Mesothelial cell of epicardium (in vitro differentiated cells): Measurements from ENCODE around the gene FLOT2. TPM values are rescaled to one million over a fixed set of nuclear protein-coding genes. Genes with fewer than 3 reads are reported as not detected.

Experiments
- DNase-seq, 2 experiments: peaks; one replicate each; pipeline ENCODE4 v3.0.0; 2021; ENCODE audit warnings: low spot score in 2 of 2; ENCODE audit not compliant: unreplicated experiment in 2 of 2
- H3K27ac Mint-ChIP-seq: 2 replicates; pipeline ENCODE4 v1.8.0; 2021; ENCODE audit warnings: mixed read lengths
- H3K27me3 Mint-ChIP-seq: 2 replicates; pipeline ENCODE4 v1.8.0; 2021; ENCODE audit warnings: low read depth, mixed read lengths
- H3K36me3 Mint-ChIP-seq: 2 replicates; pipeline ENCODE4 v1.8.0; 2021; ENCODE audit warnings: mixed read lengths
- H3K4me1 Mint-ChIP-seq: 2 replicates; pipeline ENCODE4 v1.8.0; 2021; ENCODE audit warnings: mixed read lengths
- H3K4me3 Mint-ChIP-seq: 2 replicates; pipeline ENCODE4 v1.8.0; 2021; ENCODE audit warnings: mild to moderate bottlenecking, moderate library complexity, mixed read lengths
- H3K9me3 Mint-ChIP-seq: 2 replicates; pipeline ENCODE4 v1.8.0; 2021; ENCODE audit warnings: mixed read lengths
- total RNA-seq: library from RNA; stranded (reverse); gene quantifications from 3 replicates; pipeline ENCODE4 v1.2.1, GENCODE V29; 2021
- TF ChIP-seq, protein P1 (sequence below): fragments of 200-600 bp; sonication (generic); IDR thresholded peaks from one replicate; pipeline ENCODE4 v1.5.0; 2021; ENCODE audit warnings: antibody characterized with exemption; ENCODE audit not compliant: unreplicated experiment

Gene FLOT2
- total RNA-seq, 1 donor from 2014 or later: 85.4 TPM

DNA sequence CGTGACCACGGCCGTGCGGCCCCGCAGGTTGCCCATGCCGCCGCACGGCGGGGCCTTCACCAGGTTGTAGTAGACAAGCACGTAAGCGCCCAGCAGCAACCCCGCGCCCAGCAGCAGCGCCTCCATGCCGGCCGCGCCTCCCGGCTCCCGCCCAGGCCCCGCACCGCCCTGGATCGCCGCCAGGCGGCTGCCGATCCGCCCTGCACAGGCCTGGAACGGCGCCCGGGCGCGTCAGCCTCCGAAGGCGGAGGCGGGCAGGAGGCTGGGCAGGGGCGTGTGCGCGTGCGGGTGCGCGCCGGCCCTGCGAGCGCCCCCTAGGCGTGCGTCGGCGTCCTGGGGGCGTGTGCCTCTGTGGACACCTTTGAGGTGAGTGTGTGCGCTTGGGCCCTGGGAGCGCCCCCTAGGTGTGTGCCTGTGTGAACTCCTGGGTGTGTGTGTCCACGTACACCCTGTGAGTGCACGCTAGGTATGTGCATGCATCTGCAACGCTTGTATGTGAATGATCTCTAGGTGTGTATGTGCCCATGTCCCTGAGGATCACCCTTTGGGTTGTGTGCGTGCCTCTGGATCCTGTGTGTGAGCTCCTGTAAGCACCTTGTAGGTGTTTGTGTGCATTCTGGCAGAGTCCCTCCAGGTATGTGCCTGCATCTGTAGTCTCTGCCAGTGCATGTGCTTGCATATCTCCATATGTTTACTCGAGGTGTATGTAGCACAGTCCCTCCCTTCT is 5.4 kb upstream of the FLOT2 start, which contains the start of gene DHRS13:
Gene DHRS13 (minus strand): TSS at position 261 of the 727 bp plus-strand sequence. CDS start 135 bp downstream, at position 126.
- peak; percentile 97 to 99 for DNase-seq
- peak within 1 kb of the TSS; percentile 85 for H3K27ac Mint-ChIP-seq
- TF ChIP-seq, protein P1, sequence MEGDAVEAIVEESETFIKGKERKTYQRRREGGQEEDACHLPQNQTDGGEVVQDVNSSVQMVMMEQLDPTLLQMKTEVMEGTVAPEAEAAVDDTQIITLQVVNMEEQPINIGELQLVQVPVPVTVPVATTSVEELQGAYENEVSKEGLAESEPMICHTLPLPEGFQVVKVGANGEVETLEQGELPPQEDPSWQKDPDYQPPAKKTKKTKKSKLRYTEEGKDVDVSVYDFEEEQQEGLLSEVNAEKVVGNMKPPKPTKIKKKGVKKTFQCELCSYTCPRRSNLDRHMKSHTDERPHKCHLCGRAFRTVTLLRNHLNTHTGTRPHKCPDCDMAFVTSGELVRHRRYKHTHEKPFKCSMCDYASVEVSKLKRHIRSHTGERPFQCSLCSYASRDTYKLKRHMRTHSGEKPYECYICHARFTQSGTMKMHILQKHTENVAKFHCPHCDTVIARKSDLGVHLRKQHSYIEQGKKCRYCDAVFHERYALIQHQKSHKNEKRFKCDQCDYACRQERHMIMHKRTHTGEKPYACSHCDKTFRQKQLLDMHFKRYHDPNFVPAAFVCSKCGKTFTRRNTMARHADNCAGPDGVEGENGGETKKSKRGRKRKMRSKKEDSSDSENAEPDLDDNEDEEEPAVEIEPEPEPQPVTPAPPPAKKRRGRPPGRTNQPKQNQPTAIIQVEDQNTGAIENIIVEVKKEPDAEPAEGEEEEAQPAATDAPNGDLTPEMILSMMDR: peak; percentile 89
- H3K27me3 Mint-ChIP-seq: no peaks in the 10 kb centered on the region
- H3K4me1 Mint-ChIP-seq: peaks cover 12% of the 10 kb centered on the region
- no peaks in the 10 kb centered on the region for H3K9me3 Mint-ChIP-seq
- peak within 1 kb of the TSS; percentile 79 for H3K4me3 Mint-ChIP-seq
- peaks cover 13% of the 10 kb centered on the region for H3K36me3 Mint-ChIP-seq

DNA sequence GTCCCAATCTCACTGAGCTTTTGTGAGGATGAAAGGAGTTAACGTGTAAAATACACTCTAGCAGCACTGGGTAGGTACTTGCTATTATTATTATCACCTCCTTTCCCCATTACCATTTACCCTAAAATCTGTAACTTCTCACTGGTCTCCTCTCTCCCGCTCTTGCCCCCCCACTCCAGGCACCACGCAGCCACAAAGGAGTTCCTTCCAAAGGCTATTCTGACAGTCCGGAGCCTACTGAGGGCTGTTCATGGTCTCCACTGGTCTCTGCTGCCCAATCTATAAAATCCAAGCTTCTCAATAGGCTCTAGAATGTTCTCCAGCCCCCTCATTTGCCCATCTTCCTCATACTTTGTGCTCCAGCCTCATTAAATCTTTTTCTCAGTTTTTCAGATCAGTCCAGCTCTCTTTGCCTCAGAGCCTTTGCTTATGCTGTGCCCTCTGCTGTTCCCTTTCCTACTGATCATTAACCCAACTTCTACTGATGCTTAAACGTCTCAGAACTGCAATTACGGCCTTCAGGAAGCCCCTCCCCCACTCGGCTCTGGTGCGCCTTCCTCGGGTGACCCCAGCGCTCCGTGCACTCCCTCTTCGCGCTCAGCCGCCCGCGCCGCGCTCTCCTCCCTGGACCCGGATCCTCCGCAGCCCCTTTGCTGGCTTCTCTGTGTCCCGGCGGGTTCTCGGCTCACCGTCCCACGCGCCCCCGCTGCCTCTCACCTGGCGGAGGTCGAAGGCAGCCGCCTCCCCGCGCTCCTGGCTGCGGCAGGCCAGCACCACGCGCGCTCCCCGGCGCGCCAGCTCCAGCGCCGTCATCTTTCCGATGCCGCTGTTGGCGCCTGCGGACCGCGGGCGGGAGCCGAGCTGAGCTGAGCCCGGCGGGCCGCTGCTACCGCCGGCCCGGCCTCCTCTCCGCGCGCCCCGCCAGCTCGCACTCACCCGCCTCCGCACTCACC is 4.6 kb upstream of the FLOT2 start:
- peaks cover 4% of the 10 kb centered on the region for H3K36me3 Mint-ChIP-seq
- peak overlapping the region; percentile 79 for H3K4me3 Mint-ChIP-seq
- peaks cover 15% of the 10 kb centered on the region for H3K4me1 Mint-ChIP-seq
- TF ChIP-seq, protein P1: no peak
- H3K27me3 Mint-ChIP-seq: no peaks in the 10 kb centered on the region
- H3K27ac Mint-ChIP-seq: peak overlapping the region; percentile 85
- H3K9me3 Mint-ChIP-seq: no peaks in the 10 kb centered on the region
- DNase-seq: peak in 1 of 2 experiments; percentile 46

DNA sequence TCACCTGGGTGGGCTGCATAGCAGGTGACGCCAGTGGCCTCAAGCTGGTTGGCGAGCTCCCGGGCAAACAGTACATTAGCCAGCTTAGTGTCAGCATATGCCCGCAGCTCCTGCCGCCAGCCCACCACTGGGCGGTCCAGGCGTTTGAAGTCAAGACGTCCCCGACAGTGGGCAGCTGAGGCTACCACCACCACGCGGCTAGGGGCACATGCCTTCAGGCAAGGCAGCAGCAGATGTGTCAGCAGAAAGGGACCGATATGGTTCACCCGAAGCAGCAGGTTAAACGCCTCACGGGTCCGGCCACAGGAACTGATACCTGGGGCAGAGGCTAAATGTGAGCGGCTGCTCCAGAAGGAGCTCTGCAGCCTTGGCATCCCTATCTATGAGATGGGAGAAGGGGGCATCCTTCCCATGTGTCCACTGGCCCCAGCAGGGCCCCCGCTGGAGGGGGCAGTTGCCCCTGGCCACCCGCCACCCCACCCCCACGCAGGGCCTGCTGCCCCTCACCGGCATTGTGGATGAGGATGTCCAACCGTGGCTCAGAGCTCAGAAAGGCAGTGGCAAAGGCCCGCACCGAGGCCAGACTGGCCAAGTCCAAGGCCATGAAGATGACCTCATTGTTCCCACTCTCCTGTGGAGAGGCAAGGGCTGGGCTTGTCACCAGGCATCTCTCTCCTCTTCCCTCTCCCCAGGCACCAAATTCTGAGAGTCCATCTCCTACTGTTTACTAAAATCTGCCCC is 3.6 kb upstream of the FLOT2 start:
- no peaks in the 10 kb centered on the region for H3K9me3 Mint-ChIP-seq
- peak overlapping the region; percentile 79 for H3K4me3 Mint-ChIP-seq
- H3K36me3 Mint-ChIP-seq: no peaks in the 10 kb centered on the region

DNA sequence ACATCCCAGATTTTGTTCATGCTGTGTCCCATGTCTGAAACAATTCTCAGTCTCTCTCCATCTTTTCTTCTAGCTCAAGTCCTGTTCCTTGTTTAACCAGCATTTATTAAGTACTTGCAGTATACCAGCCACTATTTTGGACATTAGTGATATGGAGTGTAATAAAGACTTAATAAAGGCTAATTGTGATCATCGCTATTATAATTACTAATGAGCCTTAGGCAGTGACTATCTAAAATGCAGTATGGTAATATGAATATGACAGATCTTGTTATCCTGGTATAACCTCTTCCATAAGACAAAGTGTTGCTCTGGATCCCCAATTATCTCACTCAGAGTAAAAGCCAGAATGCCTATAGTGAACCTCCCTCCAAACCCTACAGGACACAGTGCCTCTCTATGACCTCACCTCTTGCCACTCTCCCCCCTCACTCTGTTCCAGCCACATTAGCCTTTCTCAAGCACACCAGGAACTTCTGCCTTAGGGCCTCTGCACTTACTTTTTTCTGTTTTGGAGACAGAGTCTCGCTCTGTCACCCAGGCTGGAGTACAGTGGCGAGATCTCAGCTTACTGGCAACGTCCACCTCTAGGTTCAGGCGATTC is 1.8 kb upstream of the FLOT2 start:
- Mint-ChIP-seq H3K4me1 (peaks cover 28% of the 10 kb centered on the region), H3K9me3 (no peaks in the 10 kb centered on the region), H3K4me3 (peak overlapping the region; percentile 8), H3K27me3 (no peaks in the 10 kb centered on the region), H3K27ac (no peak overlapping the region), H3K36me3 (no peaks in the 10 kb centered on the region)
- TF ChIP-seq, protein P1: no peak
- no peak for DNase-seq

More for the DNA sequence above, 3.6 kb upstream of the FLOT2 start:
- TF ChIP-seq, protein P1: no peak
- peaks cover 23% of the 10 kb centered on the region for H3K4me1 Mint-ChIP-seq
- DNase-seq: no peak
- H3K27me3 Mint-ChIP-seq: no peaks in the 10 kb centered on the region
- peak overlapping the region; percentile 85 for H3K27ac Mint-ChIP-seq

DNA sequence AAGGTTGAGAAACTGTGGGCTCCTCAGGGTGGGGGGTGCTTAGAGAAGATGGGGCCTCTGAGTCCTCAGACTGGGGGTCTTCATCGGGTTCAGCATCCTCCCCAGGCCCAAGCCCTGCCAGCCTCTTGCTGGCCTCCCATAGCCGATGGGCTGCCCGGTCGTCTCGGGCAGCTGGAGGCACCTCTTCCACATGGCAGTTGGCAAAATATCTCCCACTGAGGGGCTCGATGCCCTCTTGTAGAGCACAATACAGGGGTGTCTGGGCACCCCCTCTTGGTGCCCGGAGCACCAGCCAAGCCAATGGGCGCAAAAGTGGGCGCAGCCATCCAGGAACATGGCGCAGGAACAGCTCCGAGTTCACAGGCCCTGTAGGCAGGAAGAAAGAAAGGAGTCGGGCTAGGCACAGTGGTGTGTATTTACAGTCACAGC is 1.0 kb upstream of the FLOT2 start:
- no peaks in the 10 kb centered on the region for H3K9me3 Mint-ChIP-seq
- no peaks in the 10 kb centered on the region for H3K27me3 Mint-ChIP-seq
- TF ChIP-seq, protein P1: no peak
- H3K36me3 Mint-ChIP-seq: no peaks in the 10 kb centered on the region
- no peak for DNase-seq
- H3K4me1 Mint-ChIP-seq: peaks cover 28% of the 10 kb centered on the region
- no peak overlapping the region for H3K27ac Mint-ChIP-seq
- H3K4me3 Mint-ChIP-seq: peak overlapping the region; percentile 87
